HEK293 (cell line): ENCODE data around the gene FAF2.

Experiments
- CTCF ChIA-PET: fragments of 350-600 bp; formaldehyde crosslinking; extraction: SDS; loops from one replicate; lab custom pipeline; 2021; ENCODE audit warnings: antibody characterized with exemption; lab: Yijun Ruan, JAX
- POLR2A ChIA-PET: fragments of 300-600 bp; formaldehyde crosslinking; extraction: SDS; loops from one replicate; lab custom pipeline; 2020; ENCODE audit warnings: antibody characterized with exemption, inconsistent platforms; lab: Yijun Ruan, JAX
- H3K27ac ChIP-seq: fragments of 200-500 bp; sonication (Bioruptor generic); 2 replicates; pipeline ENCODE4 v1.5.1; 2014; ENCODE audit warnings: low read depth, low read length, control low read depth, inconsistent platforms; ENCODE audit errors: extremely low read depth
- H3K36me3 ChIP-seq, 2 experiments: fragments of 200-500 bp in 1 of 2; sonication (Bioruptor generic) in 1 of 2; 1 replicate in 1 of 2; 2 replicates in 1 of 2; pipeline ENCODE4 v1.5.1; 2014 to 2017; ENCODE audit warnings: inconsistent platforms in 2 of 2, low read length in 2 of 2; ENCODE audit not compliant: control insufficient read depth in 2 of 2, insufficient read depth in 1 of 2
- H3K4me1 ChIP-seq: fragments of 200-500 bp; sonication (Bioruptor generic); 2 replicates; pipeline ENCODE4 v1.5.1; 2014; ENCODE audit warnings: mild to moderate bottlenecking, low read length, inconsistent platforms; ENCODE audit not compliant: control insufficient read depth, insufficient read depth
- H3K4me3 ChIP-seq: 2 replicates; pipeline ENCODE4 v1.5.1; 2011; ENCODE audit warnings: low read depth, mild to moderate bottlenecking, control low read depth, low read length, moderate library complexity
- H3K9me3 ChIP-seq: fragments of 200-500 bp; sonication (Bioruptor generic); 2 replicates; pipeline ENCODE4 v1.5.1; 2014; ENCODE audit warnings: low read depth, low read length, inconsistent platforms; ENCODE audit not compliant: control insufficient read depth, insufficient read depth
- AEBP2 ChIP-seq: fragments of 450-650 bp; formaldehyde crosslinking; IDR thresholded peaks from 2 replicates; pipeline ENCODE4 v1.5.1; 2016; ENCODE audit warnings: missing biosample characterization, missing genetic modification characterization, borderline replicate concordance
- GLI2 ChIP-seq: fragments of 450-650 bp; formaldehyde crosslinking; IDR thresholded peaks from 2 replicates; pipeline ENCODE4; 2017; ENCODE audit warnings: missing biosample characterization, missing genetic modification characterization, low read depth, borderline replicate concordance
- SALL2 ChIP-seq: fragments of 450-650 bp; formaldehyde crosslinking; IDR thresholded peaks from 2 replicates; pipeline ENCODE4 v1.5.0; 2017; ENCODE audit warnings: missing biosample characterization, mild to moderate bottlenecking, missing genetic modification characterization, borderline replicate concordance
- ZBTB17 ChIP-seq: fragments of 450-650 bp; formaldehyde crosslinking; IDR thresholded peaks from 2 replicates; pipeline ENCODE4 v1.5.1; 2016; ENCODE audit warnings: missing biosample characterization, missing genetic modification characterization
- ZFP41 ChIP-seq: fragments of 450-650 bp; formaldehyde crosslinking; IDR thresholded peaks from 2 replicates; pipeline ENCODE4 v1.5.1; 2016; ENCODE audit warnings: missing biosample characterization, missing genetic modification characterization, borderline replicate concordance
- ZNF184 ChIP-seq: fragments of 450-650 bp; IDR thresholded peaks from 2 replicates; pipeline ENCODE4 v1.5.1; 2018; ENCODE audit warnings: missing biosample characterization, mild to moderate bottlenecking, missing genetic modification characterization
- ZNF211 ChIP-seq: fragments of 450-650 bp; formaldehyde crosslinking; IDR thresholded peaks from 2 replicates; pipeline ENCODE4 v1.5.1; 2016; ENCODE audit warnings: low read depth, missing biosample characterization, missing genetic modification characterization
- ZNF26 ChIP-seq: fragments of 450-650 bp; formaldehyde crosslinking; IDR thresholded peaks from 2 replicates; pipeline ENCODE4 v1.5.1; 2016; ENCODE audit warnings: missing biosample characterization, missing genetic modification characterization
- ZNF416 ChIP-seq: fragments of 450-650 bp; formaldehyde crosslinking; IDR thresholded peaks from 2 replicates; pipeline ENCODE4 v1.5.1; 2016; ENCODE audit warnings: missing biosample characterization, missing genetic modification characterization
- ZNF433 ChIP-seq: fragments of 450-650 bp; formaldehyde crosslinking; IDR thresholded peaks from 2 replicates; pipeline ENCODE4 v1.5.1; 2016; ENCODE audit warnings: missing biosample characterization, missing genetic modification characterization, low read depth
- ZNF48 ChIP-seq: fragments of 450-650 bp; formaldehyde crosslinking; IDR thresholded peaks from 2 replicates; pipeline ENCODE4 v1.5.1; 2016; ENCODE audit warnings: missing biosample characterization, missing genetic modification characterization
- ZNF530 ChIP-seq: fragments of 450-650 bp; formaldehyde crosslinking; IDR thresholded peaks from 2 replicates; pipeline ENCODE4 v1.5.1; 2016; ENCODE audit warnings: low read depth, missing biosample characterization, missing genetic modification characterization
- ZNF621 ChIP-seq: fragments of 450-650 bp; formaldehyde crosslinking; IDR thresholded peaks from 2 replicates; pipeline ENCODE4 v1.5.1; 2017; ENCODE audit warnings: missing biosample characterization, missing genetic modification characterization
- ZNF660 ChIP-seq: fragments of 450-650 bp; IDR thresholded peaks from 2 replicates; pipeline ENCODE4 v1.5.1; 2018; ENCODE audit warnings: missing biosample characterization, mild to moderate bottlenecking, missing genetic modification characterization
- ZNF692 ChIP-seq: fragments of 450-650 bp; formaldehyde crosslinking; IDR thresholded peaks from 2 replicates; pipeline ENCODE4 v1.5.1; 2016; ENCODE audit warnings: missing biosample characterization, missing genetic modification characterization
- ZNF843 ChIP-seq: fragments of 450-650 bp; formaldehyde crosslinking; IDR thresholded peaks from 2 replicates; pipeline ENCODE4 v1.5.1; 2016; ENCODE audit warnings: missing biosample characterization, missing genetic modification characterization
- ZSCAN30 ChIP-seq: fragments of 450-650 bp; IDR thresholded peaks from 2 replicates; pipeline ENCODE4 v1.5.1; 2018; ENCODE audit warnings: missing biosample characterization, mild to moderate bottlenecking, missing genetic modification characterization, moderate library complexity
- TF ChIP-seq, protein P1 (sequence below): fragments of 450-650 bp; formaldehyde crosslinking; IDR thresholded peaks from 2 replicates; pipeline ENCODE4 v1.5.1; 2016; ENCODE audit warnings: missing biosample characterization, missing genetic modification characterization
- TF ChIP-seq, protein P2 (sequence below): fragments of 450-650 bp; formaldehyde crosslinking; IDR thresholded peaks from 2 replicates; pipeline ENCODE4 v1.5.1; 2016; ENCODE audit warnings: missing biosample characterization, missing genetic modification characterization
- TF ChIP-seq, protein P3 (sequence below): fragments of 450-650 bp; formaldehyde crosslinking; IDR thresholded peaks from 2 replicates; pipeline ENCODE4 v1.5.1; 2017; ENCODE audit warnings: missing biosample characterization, missing genetic modification characterization
- TF ChIP-seq, protein P4 (sequence below): fragments of 450-650 bp; formaldehyde crosslinking; IDR thresholded peaks from 2 replicates; pipeline ENCODE4 v1.5.1; 2016; ENCODE audit warnings: missing biosample characterization, missing genetic modification characterization

FAF2 gene

GRCh38 chr5:176536902-176537553 lies 88.8 kb downstream of the FAF2 start, which contains the start of gene RNF44 (continued):
- TF ChIP-seq ZNF416 (tag by site-specific recombination) (no peak), ZNF660 (tag by site-specific recombination) (peak; percentile 18; the same call in 1 of the 2 replicates), ZFP41 (tag by site-specific recombination) (no peak), ZSCAN30 (tag by site-specific recombination) (peak; percentile 74; the same call in 1 of the 2 replicates), ZNF621 (tag by site-specific recombination) (no peak)
- TF ChIP-seq, protein P1, sequence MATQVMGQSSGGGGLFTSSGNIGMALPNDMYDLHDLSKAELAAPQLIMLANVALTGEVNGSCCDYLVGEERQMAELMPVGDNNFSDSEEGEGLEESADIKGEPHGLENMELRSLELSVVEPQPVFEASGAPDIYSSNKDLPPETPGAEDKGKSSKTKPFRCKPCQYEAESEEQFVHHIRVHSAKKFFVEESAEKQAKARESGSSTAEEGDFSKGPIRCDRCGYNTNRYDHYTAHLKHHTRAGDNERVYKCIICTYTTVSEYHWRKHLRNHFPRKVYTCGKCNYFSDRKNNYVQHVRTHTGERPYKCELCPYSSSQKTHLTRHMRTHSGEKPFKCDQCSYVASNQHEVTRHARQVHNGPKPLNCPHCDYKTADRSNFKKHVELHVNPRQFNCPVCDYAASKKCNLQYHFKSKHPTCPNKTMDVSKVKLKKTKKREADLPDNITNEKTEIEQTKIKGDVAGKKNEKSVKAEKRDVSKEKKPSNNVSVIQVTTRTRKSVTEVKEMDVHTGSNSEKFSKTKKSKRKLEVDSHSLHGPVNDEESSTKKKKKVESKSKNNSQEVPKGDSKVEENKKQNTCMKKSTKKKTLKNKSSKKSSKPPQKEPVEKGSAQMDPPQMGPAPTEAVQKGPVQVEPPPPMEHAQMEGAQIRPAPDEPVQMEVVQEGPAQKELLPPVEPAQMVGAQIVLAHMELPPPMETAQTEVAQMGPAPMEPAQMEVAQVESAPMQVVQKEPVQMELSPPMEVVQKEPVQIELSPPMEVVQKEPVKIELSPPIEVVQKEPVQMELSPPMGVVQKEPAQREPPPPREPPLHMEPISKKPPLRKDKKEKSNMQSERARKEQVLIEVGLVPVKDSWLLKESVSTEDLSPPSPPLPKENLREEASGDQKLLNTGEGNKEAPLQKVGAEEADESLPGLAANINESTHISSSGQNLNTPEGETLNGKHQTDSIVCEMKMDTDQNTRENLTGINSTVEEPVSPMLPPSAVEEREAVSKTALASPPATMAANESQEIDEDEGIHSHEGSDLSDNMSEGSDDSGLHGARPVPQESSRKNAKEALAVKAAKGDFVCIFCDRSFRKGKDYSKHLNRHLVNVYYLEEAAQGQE = peak; percentile 82
- TF ChIP-seq, protein P2, sequence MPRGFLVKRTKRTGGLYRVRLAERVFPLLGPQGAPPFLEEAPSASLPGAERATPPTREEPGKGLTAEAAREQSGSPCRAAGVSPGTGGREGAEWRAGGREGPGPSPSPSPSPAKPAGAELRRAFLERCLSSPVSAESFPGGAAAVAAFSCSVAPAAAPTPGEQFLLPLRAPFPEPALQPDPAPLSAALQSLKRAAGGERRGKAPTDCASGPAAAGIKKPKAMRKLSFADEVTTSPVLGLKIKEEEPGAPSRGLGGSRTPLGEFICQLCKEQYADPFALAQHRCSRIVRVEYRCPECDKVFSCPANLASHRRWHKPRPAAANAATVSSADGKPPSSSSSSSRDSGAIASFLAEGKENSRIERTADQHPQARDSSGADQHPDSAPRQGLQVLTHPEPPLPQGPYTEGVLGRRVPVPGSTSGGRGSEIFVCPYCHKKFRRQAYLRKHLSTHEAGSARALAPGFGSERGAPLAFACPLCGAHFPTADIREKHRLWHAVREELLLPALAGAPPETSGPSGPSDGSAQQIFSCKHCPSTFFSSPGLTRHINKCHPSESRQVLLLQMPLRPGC (tag by site-specific recombination) = peak; percentile 66; the same call in 1 of the 2 replicates

DNA sequence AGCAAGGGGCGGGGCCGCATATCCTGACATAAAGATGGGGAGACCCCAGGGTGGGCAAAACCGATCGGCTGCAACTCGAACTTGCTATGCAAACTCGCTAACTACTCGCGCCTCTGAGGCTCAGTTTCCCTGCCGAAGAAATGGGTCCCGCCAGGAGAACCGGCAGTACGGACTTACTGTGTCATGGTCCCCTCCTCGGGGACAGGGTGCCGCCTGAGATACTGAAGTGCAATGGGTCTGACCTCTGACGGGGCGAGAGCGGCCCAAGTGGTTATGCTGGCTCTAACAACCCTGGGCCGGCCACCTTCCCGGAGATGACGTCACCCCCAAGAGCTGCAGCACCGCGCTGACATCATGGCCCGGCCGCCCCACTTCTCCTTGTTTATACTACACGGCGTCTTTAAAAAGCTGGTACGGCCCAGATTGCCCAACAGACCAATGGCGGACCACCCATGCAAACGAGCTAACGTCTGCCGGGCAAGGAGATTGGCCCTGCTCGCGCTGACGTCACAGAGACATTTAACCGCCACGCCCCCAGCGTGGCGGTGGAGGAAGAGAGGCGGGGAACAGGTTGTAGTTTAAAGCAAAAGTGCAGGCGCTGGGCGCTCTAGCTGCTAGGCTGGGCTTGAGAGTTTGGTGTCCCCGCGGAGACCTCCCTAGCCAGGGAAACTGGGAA lies 89.5 kb downstream of the FAF2 start:
- POLR2A ChIA-PET = interaction anchor here (0.5 to 2.1 kb wide), 22 partner anchors 9 to 464 kb away, joined by 3 to 14 read pairs (median 4); partner anchors contain the start of genes CDHR2, CLTB, EIF4E1B and FAF2
- Histone ChIP-seq H3K9me3 (no peaks in the 10 kb centered on the region), H3K4me3 (peak overlapping the region; percentile 85), H3K36me3 (peaks cover 0 to 10% of the 10 kb centered on the region in 2 experiments; a peak in 1 of 3 replicates), H3K4me1 (peaks cover 8% of the 10 kb centered on the region; the same call in 1 of the 2 replicates), H3K27ac (peak overlapping the region; percentile 54)
- CTCF ChIA-PET = interaction anchor here (0.8 to 1.1 kb wide), 4 partner anchors 41 to 123 kb away, joined by 3 to 5 read pairs (median 4); no protein-coding TSS in a partner anchor
- TF ChIP-seq ZNF621 (tag by site-specific recombination) (no peak), ZBTB17 (peak; percentile 75), ZNF211 (tag by site-specific recombination) (no peak), ZNF26 (tag by site-specific recombination) (no peak), SALL2 (tag by site-specific recombination) (no peak), ZNF692 (tag by site-specific recombination) (peak; percentile 80; the same call in 1 of the 2 replicates), ZNF843 (tag by site-specific recombination) (peak; percentile 46), ZSCAN30 (tag by site-specific recombination) (peak; percentile 82), ZNF184 (tag by site-specific recombination) (no peak), AEBP2 (tag by site-specific recombination) (no peak), ZNF48 (no peak), GLI2 (tag by site-specific recombination) (no peak), ZNF530 (tag by site-specific recombination) (no peak), ZNF433 (tag by site-specific recombination) (no peak)
- TF ChIP-seq, protein P3, sequence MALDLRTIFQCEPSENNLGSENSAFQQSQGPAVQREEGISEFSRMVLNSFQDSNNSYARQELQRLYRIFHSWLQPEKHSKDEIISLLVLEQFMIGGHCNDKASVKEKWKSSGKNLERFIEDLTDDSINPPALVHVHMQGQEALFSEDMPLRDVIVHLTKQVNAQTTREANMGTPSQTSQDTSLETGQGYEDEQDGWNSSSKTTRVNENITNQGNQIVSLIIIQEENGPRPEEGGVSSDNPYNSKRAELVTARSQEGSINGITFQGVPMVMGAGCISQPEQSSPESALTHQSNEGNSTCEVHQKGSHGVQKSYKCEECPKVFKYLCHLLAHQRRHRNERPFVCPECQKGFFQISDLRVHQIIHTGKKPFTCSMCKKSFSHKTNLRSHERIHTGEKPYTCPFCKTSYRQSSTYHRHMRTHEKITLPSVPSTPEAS (tag by site-specific recombination) = 0 out of 2 replicates have a peak, but pooled peaks have one; percentile 24
- TF ChIP-seq, protein P4, sequence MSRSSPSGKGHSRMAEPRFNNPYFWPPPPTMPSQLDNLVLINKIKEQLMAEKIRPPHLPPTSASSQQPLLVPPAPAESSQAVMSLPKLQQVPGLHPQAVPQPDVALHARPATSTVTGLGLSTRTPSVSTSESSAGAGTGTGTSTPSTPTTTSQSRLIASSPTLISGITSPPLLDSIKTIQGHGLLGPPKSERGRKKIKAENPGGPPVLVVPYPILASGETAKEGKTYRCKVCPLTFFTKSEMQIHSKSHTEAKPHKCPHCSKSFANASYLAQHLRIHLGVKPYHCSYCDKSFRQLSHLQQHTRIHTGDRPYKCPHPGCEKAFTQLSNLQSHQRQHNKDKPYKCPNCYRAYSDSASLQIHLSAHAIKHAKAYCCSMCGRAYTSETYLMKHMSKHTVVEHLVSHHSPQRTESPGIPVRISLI (tag by site-specific recombination) = peak; percentile 63
